Ascending aorta (tissue), 2 donors: ENCODE data around the gene P2RY6. TPM values are rescaled to one million over a fixed set of nuclear protein-coding genes. Genes with fewer than 3 reads are reported as not detected.

Experiments used
- DNase-seq, 2 donors: peaks; one replicate each; pipeline ENCODE4 v3.0.0-alpha.2; 2019; ENCODE audit warnings: low spot score in 2 of 2
- H3K27ac ChIP-seq, 2 donors: fragments of 200-600 bp; sonication (generic); one replicate each; pipeline ENCODE4 v1.5.1; 2016 to 2017; ENCODE audit warnings: mild to moderate bottlenecking in 1 of 2
- H3K27me3 ChIP-seq: fragments of 200-600 bp; sonication (generic); one replicate; pipeline ENCODE4 v1.5.1; 2017
- H3K36me3 ChIP-seq, 2 donors: fragments of 200-600 bp; sonication (generic); one replicate each; pipeline ENCODE4 v1.5.1; 2016
- H3K4me1 ChIP-seq, 2 donors: fragments of 200-600 bp; sonication (generic); one replicate each; pipeline ENCODE4 v1.5.1; 2016 to 2017; ENCODE audit warnings: mild to moderate bottlenecking in 1 of 2
- H3K4me3 ChIP-seq, 2 donors: fragments of 200-600 bp; sonication (generic); one replicate each; pipeline ENCODE4 v1.5.1; 2016 to 2017; ENCODE audit warnings: mild to moderate bottlenecking in 1 of 2
- H3K9me3 ChIP-seq, 2 donors: fragments of 200-600 bp; sonication (generic); one replicate each; pipeline ENCODE4 v1.5.1; 2016
- CTCF ChIP-seq, 3 experiments: fragments of 200-600 bp in 2 of 3; fragments of 450-650 bp in 1 of 3; sonication (generic) in 2 of 3; IDR thresholded peaks; one replicate each; pipeline ENCODE4 v1.5.1; 2016 to 2019; ENCODE audit warnings: antibody characterized with exemption in 3 of 3, mild to moderate bottlenecking in 1 of 3, moderate library complexity in 1 of 3
- intact Hi-C: fragments of 100-400 bp; cut with DNase I; formaldehyde crosslinking; loops from one replicate; pipeline ENCODE4 v1.15.1; 2023
- total RNA-seq: library from RNA; depleted of rRNA; stranded (reverse); fragments of >200 nt; gene quantifications from one replicate; pipeline ENCODE4 v1.1.0, GENCODE V29; 2016

P2RY6 gene
- total RNA-seq, 1 donor from 2014 or later: 8.8 TPM

- TF ChIP-seq CTCF (IDR thresholded peaks at IDR 0.05): no peak
- peak in 1 of 2 donors; percentile 84 for DNase-seq
- peak overlapping the region; percentile 94 to 96 for H3K27ac ChIP-seq
- peaks cover 22 to 55% of the 10 kb centered on the region in 2 donors for H3K4me1 ChIP-seq
- H3K9me3 ChIP-seq: no peaks in the 10 kb centered on the region
- H3K27me3 ChIP-seq: no peaks in the 10 kb centered on the region
- peak overlapping the region; percentile 71 to 75 for H3K4me3 ChIP-seq
- intact Hi-C loops: no loop called here
- peaks cover 0 to 14% of the 10 kb centered on the region in 2 donors for H3K36me3 ChIP-seq
Observed at GRCh38 chr11:73314117-73314961, 42.2 kb downstream of the P2RY6 start.

GRCh38 chr11:73315293-73316020 lies 43.3 kb downstream of the P2RY6 start:
- peaks cover 33 to 66% of the 10 kb centered on the region in 2 donors for H3K4me1 ChIP-seq
- no peaks in the 10 kb centered on the region for H3K27me3 ChIP-seq
- H3K36me3 ChIP-seq: peaks cover 0 to 14% of the 10 kb centered on the region in 2 donors
- DNase-seq: no peak
- no peaks in the 10 kb centered on the region for H3K9me3 ChIP-seq
- no peak for TF ChIP-seq CTCF (IDR thresholded peaks at IDR 0.05)
- peak overlapping the region; percentile 71 to 75 for H3K4me3 ChIP-seq
- intact Hi-C loops: no loop called here
- peak overlapping the region; percentile 94 to 96 for H3K27ac ChIP-seq

DNA sequence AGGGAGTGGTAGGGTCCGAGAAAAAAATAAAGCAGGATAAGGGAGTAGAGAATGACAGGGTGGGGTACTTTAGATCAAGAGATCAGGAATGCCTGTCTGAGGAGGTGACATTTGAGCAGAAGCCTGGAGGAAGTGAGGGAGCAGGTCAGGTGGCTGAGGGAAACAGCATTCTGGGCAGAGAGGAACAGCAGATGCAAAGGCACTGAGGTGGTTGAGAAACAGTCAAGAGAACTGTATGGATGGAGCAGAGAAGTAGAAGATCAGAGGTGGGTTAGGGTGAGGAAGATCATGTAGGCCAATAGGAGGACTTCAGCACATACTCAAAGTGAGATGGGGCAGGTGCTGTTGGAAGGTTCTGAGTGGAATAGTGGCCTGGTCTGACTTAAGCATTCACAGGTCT lies 44.3 kb downstream of the P2RY6 start:
- Histone ChIP-seq H3K27ac (peak overlapping the region; percentile 94 to 96), H3K4me3 (peak overlapping the region in 1 of 2 donors; percentile 75), H3K27me3 (no peaks in the 10 kb centered on the region), H3K36me3 (peaks cover 0 to 10% of the 10 kb centered on the region in 2 donors), H3K4me1 (peaks cover 39 to 76% of the 10 kb centered on the region in 2 donors), H3K9me3 (no peaks in the 10 kb centered on the region)
- no peak for TF ChIP-seq CTCF (IDR thresholded peaks at IDR 0.05)
- DNase-seq: no peak
- intact Hi-C loops: no loop called here

GRCh38 chr11:73317373-73317772 lies 45.2 kb downstream of the P2RY6 start:
- TF ChIP-seq CTCF (IDR thresholded peaks at IDR 0.05): no peak
- peak; percentile 56 to 94 for DNase-seq
- peaks cover 0 to 7% of the 10 kb centered on the region in 2 donors for H3K36me3 ChIP-seq
- H3K27me3 ChIP-seq: no peaks in the 10 kb centered on the region
- intact Hi-C loops: no loop called here
- H3K27ac ChIP-seq: peak overlapping the region; percentile 94 to 96
- peaks cover 45 to 86% of the 10 kb centered on the region in 2 donors for H3K4me1 ChIP-seq
- H3K4me3 ChIP-seq: peak overlapping the region in 1 of 2 donors; percentile 75
- no peaks in the 10 kb centered on the region for H3K9me3 ChIP-seq

- peaks cover 0 to 7% of the 10 kb centered on the region in 2 donors for H3K36me3 ChIP-seq
- H3K27ac ChIP-seq: peak overlapping the region; percentile 94 to 96
- no peak for TF ChIP-seq CTCF (IDR thresholded peaks at IDR 0.05)
- H3K4me3 ChIP-seq: peak overlapping the region; percentile 18 to 75
- no peak for DNase-seq
- H3K4me1 ChIP-seq: peaks cover 48 to 90% of the 10 kb centered on the region in 2 donors
- intact Hi-C loops: no loop called here
- no peaks in the 10 kb centered on the region for H3K9me3 ChIP-seq
- no peaks in the 10 kb centered on the region for H3K27me3 ChIP-seq
Observed at GRCh38 chr11:73317803-73318202, 45.7 kb downstream of the P2RY6 start.
